Endodermal cell (in vitro differentiated cells): ENCODE measurements around the gene MPP1. TPM values are rescaled to one million over a fixed set of nuclear protein-coding genes. Genes with fewer than 3 reads are reported as not detected.

Experiments used
- DNase-seq: peaks from one replicate; pipeline ENCODE4 v3.0.0-alpha.2; 2017
- H3K27ac ChIP-seq: 2 replicates; pipeline ENCODE4 v1.5.1; 2013; ENCODE audit warnings: mild to moderate bottlenecking, low read depth, low read length, moderate library complexity
- H3K27me3 ChIP-seq: 2 replicates; pipeline ENCODE4 v1.6.1; 2013; ENCODE audit warnings: mild to moderate bottlenecking, low read length, moderate library complexity; ENCODE audit not compliant: insufficient read depth, control insufficient read depth, poor library complexity, severe bottlenecking
- H3K36me3 ChIP-seq: 2 replicates; pipeline ENCODE4 v1.7.0; 2013; ENCODE audit warnings: mild to moderate bottlenecking, low read length, moderate library complexity; ENCODE audit not compliant: control insufficient read depth, insufficient read depth
- H3K4me1 ChIP-seq: one replicate; pipeline ENCODE4 v1.7.0; 2013; ENCODE audit warnings: low read length; ENCODE audit not compliant: control insufficient read depth, insufficient read depth
- H3K4me3 ChIP-seq: 2 replicates; pipeline ENCODE4 v1.5.1; 2013; ENCODE audit warnings: mild to moderate bottlenecking, low read length, moderate library complexity
- H3K9ac ChIP-seq: 2 replicates; pipeline ENCODE4 v1.6.1; 2013; ENCODE audit warnings: mild to moderate bottlenecking, low read length, moderate library complexity; ENCODE audit not compliant: poor library complexity, severe bottlenecking; ENCODE audit errors: extremely low read depth
- H3K9me3 ChIP-seq: 2 replicates; pipeline ENCODE4 v1.6.1; 2013; ENCODE audit warnings: mild to moderate bottlenecking, low read length, moderate library complexity; ENCODE audit not compliant: control insufficient read depth
- H3K27ac Mint-ChIP-seq: 2 replicates; pipeline ENCODE4 v1.8.0; 2020; ENCODE audit warnings: mixed read lengths
- H3K27me3 Mint-ChIP-seq: 2 replicates; pipeline ENCODE4 v1.8.0; 2021; ENCODE audit warnings: mild to moderate bottlenecking, mixed read lengths; ENCODE audit not compliant: insufficient read depth
- H3K36me3 Mint-ChIP-seq: 2 replicates; pipeline ENCODE4 v1.8.0; 2020; ENCODE audit warnings: low read depth, mixed read lengths
- H3K4me1 Mint-ChIP-seq: 2 replicates; pipeline ENCODE4 v1.8.0; 2020; ENCODE audit warnings: mixed read lengths
- H3K4me3 Mint-ChIP-seq: 2 replicates; pipeline ENCODE4 v1.8.0; 2020; ENCODE audit warnings: mild to moderate bottlenecking, moderate library complexity, mixed read lengths
- H3K9me3 Mint-ChIP-seq: 2 replicates; pipeline ENCODE4 v1.8.0; 2020; ENCODE audit warnings: mild to moderate bottlenecking, mixed read lengths
- WGBS, 2 experiments: methylation state at CpG; one replicate each; pipeline versions ENCODE4 v1.1.5 to v1.1.7; 2013; ENCODE audit warnings: missing lambda C conversion rate in 2 of 2, mixed read lengths in 1 of 2; ENCODE audit not compliant: insufficient coverage in 1 of 2, insufficient read length in 1 of 2; 5-methylcytosine and 5-hydroxymethylcytosine counted together
- total RNA-seq, 2 donors: library from RNA; stranded (reverse); fragmentation: NEBNext Ultra II Directional in 1 of 2; extraction: Animal tissue kit (Norgen Biotek cat#: 25700) in 1 of 2; gene quantifications; 2 replicates in 1 of 2; 3 replicates in 1 of 2; pipeline ENCODE4 v1.2.1, GENCODE V29; 2021
- TF ChIP-seq, protein P1 (sequence below): fragments of 200-600 bp; sonication (generic); conservative IDR thresholded peaks from 2 replicates; pipeline ENCODE4 v1.5.0; 2021; ENCODE audit warnings: antibody characterized with exemption, mild to moderate bottlenecking

The MPP1 gene
- total RNA-seq, 2 donors from 2014 or later = 13.7 to 15.7 TPM

DNA sequence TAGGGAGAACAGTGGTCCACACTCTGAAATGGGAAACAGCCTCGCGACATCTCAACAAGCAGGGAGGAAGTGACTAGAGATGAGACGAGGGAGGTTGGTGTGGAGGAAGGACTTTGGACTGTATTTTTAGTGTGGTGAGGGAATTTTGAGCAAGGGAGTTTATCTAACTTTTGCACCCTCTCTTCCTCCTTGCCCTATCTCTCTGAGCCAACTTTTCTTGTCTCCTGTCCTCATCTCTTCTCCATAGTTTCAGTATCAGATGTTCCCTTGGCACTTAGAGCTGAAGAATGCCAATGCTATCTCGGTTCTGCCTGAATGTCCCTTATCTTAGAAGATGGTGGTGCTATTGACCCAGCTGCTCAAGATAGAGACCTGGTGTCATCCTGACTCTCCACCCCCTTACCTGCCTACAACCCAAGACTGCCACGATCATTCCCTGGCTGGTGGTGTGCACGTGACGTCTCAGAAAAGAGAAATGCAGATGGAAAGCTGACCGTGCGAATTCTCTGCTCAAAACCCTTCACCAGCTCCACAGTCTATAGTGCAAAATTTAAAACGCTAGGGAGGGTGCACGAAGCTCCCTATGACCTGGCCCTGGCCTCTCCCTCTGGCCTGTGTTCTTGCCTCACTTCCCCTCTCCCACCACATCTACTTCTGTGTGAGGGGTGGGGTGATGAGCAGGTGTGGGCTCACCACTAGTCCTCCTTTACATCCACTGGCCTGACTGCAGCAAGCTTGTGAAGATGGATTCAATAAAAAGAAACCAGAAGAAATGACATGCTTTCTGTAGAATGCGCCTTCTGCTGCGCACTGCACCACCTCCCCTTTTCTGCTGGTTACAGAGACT, 20.9 kb downstream of the MPP1 start:
- Mint-ChIP-seq H3K9me3 (peaks cover 76% of the 10 kb centered on the region), H3K27ac (no peak overlapping the region), H3K4me3 (no peak overlapping the region), H3K36me3 (peaks cover 6% of the 10 kb centered on the region), H3K4me1 (peaks cover 9% of the 10 kb centered on the region), H3K27me3 (no peaks in the 10 kb centered on the region)
- Histone ChIP-seq H3K4me1 (peaks cover 4% of the 10 kb centered on the region), H3K36me3 (no peaks in the 10 kb centered on the region), H3K9ac (no peak overlapping the region), H3K27ac (no peak overlapping the region), H3K27me3 (no peaks in the 10 kb centered on the region), H3K4me3 (no peak overlapping the region), H3K9me3 (no peaks in the 10 kb centered on the region)
- DNase-seq = no peak
- WGBS, 2 experiments = 89% methylated on average over 10 of the region's 13 CpGs; no CpG with 5 or more reads in 1 of the 2 experiments
- TF ChIP-seq, protein P1, sequence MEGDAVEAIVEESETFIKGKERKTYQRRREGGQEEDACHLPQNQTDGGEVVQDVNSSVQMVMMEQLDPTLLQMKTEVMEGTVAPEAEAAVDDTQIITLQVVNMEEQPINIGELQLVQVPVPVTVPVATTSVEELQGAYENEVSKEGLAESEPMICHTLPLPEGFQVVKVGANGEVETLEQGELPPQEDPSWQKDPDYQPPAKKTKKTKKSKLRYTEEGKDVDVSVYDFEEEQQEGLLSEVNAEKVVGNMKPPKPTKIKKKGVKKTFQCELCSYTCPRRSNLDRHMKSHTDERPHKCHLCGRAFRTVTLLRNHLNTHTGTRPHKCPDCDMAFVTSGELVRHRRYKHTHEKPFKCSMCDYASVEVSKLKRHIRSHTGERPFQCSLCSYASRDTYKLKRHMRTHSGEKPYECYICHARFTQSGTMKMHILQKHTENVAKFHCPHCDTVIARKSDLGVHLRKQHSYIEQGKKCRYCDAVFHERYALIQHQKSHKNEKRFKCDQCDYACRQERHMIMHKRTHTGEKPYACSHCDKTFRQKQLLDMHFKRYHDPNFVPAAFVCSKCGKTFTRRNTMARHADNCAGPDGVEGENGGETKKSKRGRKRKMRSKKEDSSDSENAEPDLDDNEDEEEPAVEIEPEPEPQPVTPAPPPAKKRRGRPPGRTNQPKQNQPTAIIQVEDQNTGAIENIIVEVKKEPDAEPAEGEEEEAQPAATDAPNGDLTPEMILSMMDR = no peak

DNA sequence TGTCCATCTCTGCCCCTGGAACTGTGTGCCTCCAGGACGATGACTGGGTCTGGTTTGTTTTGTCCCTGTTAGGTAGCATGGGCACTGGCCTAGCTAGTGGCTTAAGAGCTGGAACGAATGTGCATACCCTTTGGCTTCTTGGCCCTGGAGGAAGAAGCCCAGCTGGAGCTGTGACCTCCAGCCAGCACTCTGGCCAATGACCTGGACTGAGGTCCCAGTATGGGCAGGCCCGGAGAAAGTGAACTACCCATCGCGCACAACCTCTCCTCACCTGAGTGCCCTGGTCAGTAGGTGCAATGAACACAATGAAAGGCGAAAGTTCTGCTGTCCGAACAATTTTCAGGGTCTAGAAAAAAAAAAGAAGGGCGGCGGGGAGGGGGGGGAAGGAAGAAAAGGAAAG, 24.3 kb downstream of the MPP1 start:
- H3K9ac ChIP-seq = no peak overlapping the region
- no peaks in the 10 kb centered on the region for H3K27me3 ChIP-seq
- no peak overlapping the region for H3K27ac ChIP-seq
- peaks cover 9% of the 10 kb centered on the region for H3K4me1 Mint-ChIP-seq
- peaks cover 79% of the 10 kb centered on the region for H3K9me3 Mint-ChIP-seq
- H3K9me3 ChIP-seq = no peaks in the 10 kb centered on the region
- TF ChIP-seq, protein P1 = no peak
- DNase-seq = no peak
- peaks cover 4% of the 10 kb centered on the region for H3K4me1 ChIP-seq
- no peak overlapping the region for H3K4me3 ChIP-seq
- H3K27ac Mint-ChIP-seq = no peak overlapping the region
- H3K36me3 Mint-ChIP-seq = peaks cover 29% of the 10 kb centered on the region
- WGBS, 2 experiments = 98 to 100% methylated on average over 1 to 5 of the region's 9 CpGs
- H3K4me3 Mint-ChIP-seq = no peak overlapping the region
- no peaks in the 10 kb centered on the region for H3K27me3 Mint-ChIP-seq
- H3K36me3 ChIP-seq = peaks cover 18% of the 10 kb centered on the region

DNA sequence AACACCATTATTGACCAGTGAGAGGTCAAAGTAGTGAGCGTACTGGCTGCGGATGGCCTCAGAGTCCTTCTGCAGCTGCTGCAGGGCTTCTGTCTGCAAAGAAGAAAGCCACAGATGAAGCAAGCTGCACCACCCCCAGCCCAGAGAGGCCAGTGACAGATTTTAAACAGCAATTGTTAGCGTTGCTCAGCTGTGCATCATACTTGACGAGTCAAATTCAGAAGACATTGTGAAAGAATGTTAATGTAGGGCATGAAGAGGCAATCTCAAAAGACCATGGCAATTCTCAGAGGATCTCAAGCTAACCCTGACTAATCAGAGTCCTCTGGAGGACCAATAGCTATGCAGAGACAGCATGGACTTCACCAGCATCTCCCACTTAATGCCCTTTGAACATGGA, 26.0 kb downstream of the MPP1 start:
- Histone ChIP-seq H3K9me3 (no peaks in the 10 kb centered on the region), H3K36me3 (peaks cover 36% of the 10 kb centered on the region), H3K4me3 (no peak overlapping the region), H3K4me1 (no peaks in the 10 kb centered on the region), H3K27ac (no peak overlapping the region), H3K9ac (no peak overlapping the region), H3K27me3 (no peaks in the 10 kb centered on the region)
- 80 to 95% methylated on average over 2 to 4 of the region's 4 CpGs for WGBS, 2 experiments
- H3K9me3 Mint-ChIP-seq = peaks cover 81% of the 10 kb centered on the region
- H3K36me3 Mint-ChIP-seq = peaks cover 43% of the 10 kb centered on the region
- no peak overlapping the region for H3K27ac Mint-ChIP-seq
- no peaks in the 10 kb centered on the region for H3K27me3 Mint-ChIP-seq
- H3K4me3 Mint-ChIP-seq = no peak overlapping the region
- TF ChIP-seq, protein P1 = no peak
- H3K4me1 Mint-ChIP-seq = peaks cover 6% of the 10 kb centered on the region
- DNase-seq = no peak
